NCI-H524 treated with DMSO at 0.1 percent for 48 hours (cell line): Measurements from ENCODE around the gene IL36RN.
"Not testable (repeated sequence)": the region's sequence is repeated elsewhere in the genome, so short reads cannot be mapped to it uniquely, and the experiment has no call there.

Source experiments
- DNase-seq: peaks from one replicate; lab custom pipeline; 2025; lab: John Stamatoyannopoulos, UW

The IL36RN gene

GRCh38 chr2:113075030-113075429 lies 16.0 kb downstream of the IL36RN start:
- DNase-seq, result no peak

GRCh38 chr2:113075600-113075999 lies 16.6 kb downstream of the IL36RN start:
- no peak for DNase-seq

GRCh38 chr2:113076954-113077669 lies 18.1 kb downstream of the IL36RN start:
- DNase-seq, result no peak

GRCh38 chr2:113077921-113078320 lies 18.9 kb downstream of the IL36RN start:
- no peak for DNase-seq

- DNase-seq, result no peak
Observed at GRCh38 chr2:113078350-113078839, 19.4 kb downstream of the IL36RN start.

- DNase-seq, result no peak
Observed at GRCh38 chr2:113079131-113079530, 20.1 kb downstream of the IL36RN start.

- no peak for DNase-seq
Observed at GRCh38 chr2:113080134-113080533, 21.1 kb downstream of the IL36RN start.

- no peak for DNase-seq
Observed at GRCh38 chr2:113081488-113082210, 22.7 kb downstream of the IL36RN start.

GRCh38 chr2:113083296-113083695 lies 24.3 kb downstream of the IL36RN start:
- DNase-seq, result no peak

GRCh38 chr2:113084249-113085000 lies 25.4 kb downstream of the IL36RN start:
- no peak for DNase-seq

- DNase-seq, result no peak
Observed at GRCh38 chr2:113085542-113085941, 26.5 kb downstream of the IL36RN start.

- no peak for DNase-seq
Observed at GRCh38 chr2:113088213-113088992, 29.4 kb downstream of the IL36RN start.

- no peak for DNase-seq
Observed at GRCh38 chr2:113089916-113090315, 30.9 kb downstream of the IL36RN start.

GRCh38 chr2:113091231-113091896 lies 32.4 kb downstream of the IL36RN start:
- DNase-seq, result no peak

- no peak for DNase-seq
Observed at GRCh38 chr2:113092864-113093612, 34.0 kb downstream of the IL36RN start.

- DNase-seq, result no peak
Observed at GRCh38 chr2:113093613-113093977, 34.6 kb downstream of the IL36RN start.

- not testable (repeated sequence) for DNase-seq
Observed at GRCh38 chr2:113096306-113096705, 37.3 kb downstream of the IL36RN start.

GRCh38 chr2:113096842-113097618 lies 38.0 kb downstream of the IL36RN start:
- DNase-seq, result not testable (repeated sequence)

- DNase-seq, result no peak
Observed at GRCh38 chr2:113098041-113098440, 39.0 kb downstream of the IL36RN start.

- no peak for DNase-seq
Observed at GRCh38 chr2:113098532-113098931, 39.5 kb downstream of the IL36RN start.
